H1 (cell line): Measurements from ENCODE around the gene TSPAN9. TPM values are rescaled to one million over a fixed set of nuclear protein-coding genes. Genes with fewer than 3 reads are reported as not detected.

Source experiments
- CTCF ChIA-PET: fragments of 300-600 bp; sonication (Branson Sonifier 250); formaldehyde crosslinking; loops from one replicate; lab custom pipeline; 2021; ENCODE audit not compliant: partially characterized antibody; lab: Charles Lee
- POLR2A ChIA-PET: fragments of 300-600 bp; sonication (Branson Sonifier 250); formaldehyde crosslinking; loops from one replicate; lab custom pipeline; 2021; ENCODE audit warnings: inconsistent platforms; ENCODE audit not compliant: partially characterized antibody; lab: Charles Lee
- DNase-seq, 2 experiments: peaks; one replicate each; pipeline versions ENCODE4 v3.0.0 to v3.0.0-alpha.2; 2010 to 2022; ENCODE audit warnings: low spot score in 2 of 2, low read depth in 1 of 2, mixed read lengths in 1 of 2
- FAIRE-seq: peaks from 2 replicates; lab custom pipeline; 2011; peaks lifted over from hg19 to GRCh38; lab: Jason Lieb, UNC
- H2AFZ ChIP-seq: 2 replicates; pipeline ENCODE4 v1.8.1; 2012; ENCODE audit warnings: low read length, inconsistent platforms
- H2AK5ac ChIP-seq: 2 replicates; pipeline ENCODE4 v1.6.1; 2013; ENCODE audit warnings: low read depth, low read length
- H2BK120ac ChIP-seq: replicated peaks from 2 replicates; pipeline ENCODE3; 2013; ENCODE audit warnings: low read depth, low read length, inconsistent platforms
- H2BK12ac ChIP-seq: 2 replicates; pipeline ENCODE4 v1.6.1; 2013; ENCODE audit warnings: low read depth, low read length
- H2BK15ac ChIP-seq: 2 replicates; pipeline ENCODE4 v1.6.1; 2013; ENCODE audit warnings: low read length
- H2BK20ac ChIP-seq: 2 replicates; pipeline ENCODE4 v1.6.1; 2013; ENCODE audit warnings: low read length
- H2BK5ac ChIP-seq: 2 replicates; pipeline ENCODE4 v1.6.1; 2013; ENCODE audit warnings: low read depth, low read length
- H3K14ac ChIP-seq: 2 replicates; pipeline ENCODE4 v1.6.1; 2013; ENCODE audit warnings: inconsistent platforms; ENCODE audit not compliant: insufficient read length
- H3K18ac ChIP-seq: 2 replicates; pipeline ENCODE4 v1.6.1; 2013; ENCODE audit warnings: low read length; ENCODE audit errors: extremely low read depth
- H3K23ac ChIP-seq: 2 replicates; pipeline ENCODE4 v1.6.1; 2013; ENCODE audit warnings: inconsistent platforms; ENCODE audit not compliant: insufficient read length
- H3K23me2 ChIP-seq: 2 replicates; pipeline ENCODE4 v1.6.1; 2013; ENCODE audit warnings: low read depth, low read length
- H3K27ac ChIP-seq: 2 replicates; pipeline ENCODE4 v1.6.1; 2011; ENCODE audit warnings: low read depth, low read length, inconsistent platforms
- H3K27me3 ChIP-seq, 4 experiments: replicated peaks in 1 of 4; 1 replicate in 1 of 4; 2 replicates in 3 of 4; pipeline versions ENCODE4 v1.6.1 to v1.8.1; 2011 to 2013; ENCODE audit warnings: low read length in 3 of 4, mild to moderate bottlenecking in 3 of 4, inconsistent platforms in 2 of 4, mixed read lengths in 2 of 4, moderate library complexity in 1 of 4; ENCODE audit not compliant: control insufficient read depth in 3 of 4, insufficient read depth in 3 of 4; ENCODE audit errors: extremely low read depth in 1 of 4
- H3K36me3 ChIP-seq, 4 experiments: 2 replicates each; pipeline versions ENCODE4 v1.6.1 to v1.8.1; 2011 to 2013; ENCODE audit warnings: mild to moderate bottlenecking in 4 of 4, low read length in 3 of 4, moderate library complexity in 2 of 4, control low read depth in 1 of 4, inconsistent platforms in 1 of 4; ENCODE audit not compliant: insufficient read depth in 4 of 4, control insufficient read depth in 2 of 4
- H3K4ac ChIP-seq: replicated peaks from 2 replicates; pipeline ENCODE3; 2013; ENCODE audit warnings: low read length, low read depth, mixed read lengths, inconsistent platforms; ENCODE audit not compliant: insufficient read length
- H3K4me1 ChIP-seq, 4 experiments: replicated peaks in 1 of 4; 1 replicate in 1 of 4; 2 replicates in 3 of 4; pipeline versions ENCODE4 v1.6.1 to v1.8.1; 2011 to 2013; ENCODE audit warnings: low read length in 3 of 4, inconsistent platforms in 2 of 4, mixed read lengths in 1 of 4; ENCODE audit not compliant: insufficient read depth in 4 of 4, control insufficient read depth in 3 of 4
- H3K4me2 ChIP-seq, 2 experiments: 2 replicates each; pipeline versions ENCODE4 v1.6.1 to v1.8.1; 2011 to 2013; ENCODE audit warnings: low read depth in 2 of 2, low read length in 2 of 2, control low read depth in 1 of 2, inconsistent platforms in 1 of 2, mild to moderate bottlenecking in 1 of 2; ENCODE audit not compliant: insufficient read depth in 1 of 2
- H3K4me3 ChIP-seq, 4 experiments: fragments of 200-600, 300-600 bp in 1 of 4; sonication (generic), shearing (Covaris generic), sonication (Bioruptor Twin) in 1 of 4; 2 replicates each; pipeline versions ENCODE4 v1.5.1 to v1.8.1; 2011 to 2016; ENCODE audit warnings: low read length in 4 of 4, low read depth in 3 of 4, control low read depth in 2 of 4, inconsistent platforms in 2 of 4, mild to moderate bottlenecking in 2 of 4, mixed read lengths in 1 of 4, moderate library complexity in 1 of 4; ENCODE audit not compliant: insufficient read depth in 2 of 4; ENCODE audit errors: extremely low read depth in 1 of 4
- H3K56ac ChIP-seq: replicated peaks from 2 replicates; pipeline ENCODE3; 2013; ENCODE audit warnings: low read depth, mild to moderate bottlenecking, mixed read lengths, low read length, inconsistent platforms; ENCODE audit not compliant: insufficient read length
- H3K79me1 ChIP-seq: 2 replicates; pipeline ENCODE4 v1.6.1; 2013; ENCODE audit warnings: low read depth, low read length, control low read depth
- H3K79me2 ChIP-seq, 2 experiments: 2 replicates each; pipeline versions ENCODE4 v1.6.1 to v1.8.1; 2012 to 2013; ENCODE audit warnings: low read length in 2 of 2, mild to moderate bottlenecking in 2 of 2, inconsistent platforms in 1 of 2; ENCODE audit not compliant: insufficient read depth in 2 of 2, control insufficient read depth in 1 of 2
- H3K9ac ChIP-seq, 4 experiments: replicated peaks in 1 of 4; 1 replicate in 1 of 4; 2 replicates in 3 of 4; pipeline versions ENCODE4 v1.6.1 to v1.8.1; 2011 to 2013; ENCODE audit warnings: low read depth in 3 of 4, low read length in 3 of 4, control low read depth in 2 of 4, mild to moderate bottlenecking in 2 of 4, moderate library complexity in 2 of 4, inconsistent platforms in 1 of 4; ENCODE audit errors: extremely low read depth in 1 of 4
- H3K9me3 ChIP-seq, 2 experiments: 2 replicates each; pipeline versions ENCODE4 v1.6.1 to v1.8.1; 2012 to 2013; ENCODE audit warnings: mild to moderate bottlenecking in 2 of 2, moderate library complexity in 2 of 2, control low read depth in 1 of 2, inconsistent platforms in 1 of 2, low read depth in 1 of 2, low read length in 1 of 2, mixed read lengths in 1 of 2; ENCODE audit not compliant: insufficient read depth in 2 of 2
- H4K20me1 ChIP-seq, 2 experiments: replicated peaks in 1 of 2; 2 replicates each; pipeline versions ENCODE3 to v1.8.1; 2011 to 2013; ENCODE audit warnings: inconsistent platforms in 2 of 2, low read length in 2 of 2, mild to moderate bottlenecking in 1 of 2; ENCODE audit not compliant: insufficient read depth in 2 of 2, control insufficient read depth in 1 of 2
- H4K5ac ChIP-seq: 2 replicates; pipeline ENCODE4 v1.6.1; 2013; ENCODE audit warnings: low read length, low read depth, mixed read lengths, inconsistent platforms; ENCODE audit not compliant: insufficient read length
- H4K8ac ChIP-seq: 2 replicates; pipeline ENCODE4 v1.8.0; 2013; ENCODE audit warnings: mild to moderate bottlenecking, moderate library complexity, low read length, inconsistent platforms; ENCODE audit not compliant: insufficient read depth; ENCODE audit errors: extremely low read depth
- H4K91ac ChIP-seq: replicated peaks from 2 replicates; pipeline ENCODE3; 2013; ENCODE audit warnings: low read length, mixed read lengths, inconsistent platforms; ENCODE audit not compliant: insufficient read length
- CTBP2 ChIP-seq: IDR thresholded peaks from 2 replicates; pipeline ENCODE4 v1.7.0; 2011; ENCODE audit warnings: borderline replicate concordance, mild to moderate bottlenecking, moderate library complexity, mixed read lengths, low read length; ENCODE audit not compliant: insufficient read depth, insufficient read length
- EZH2 ChIP-seq: fragments of 200-600 bp; sonication (generic); IDR thresholded peaks from 2 replicates; pipeline ENCODE4 v1.7.1; 2012; ENCODE audit warnings: low read depth, mild to moderate bottlenecking, moderate library complexity, low read length, inconsistent platforms; ENCODE audit not compliant: severe bottlenecking
- SIX5 ChIP-seq: IDR thresholded peaks from 2 replicates; pipeline ENCODE4 v1.6.1; 2011; ENCODE audit warnings: mild to moderate bottlenecking, low read depth, low read length
- SP1 ChIP-seq: IDR thresholded peaks from 2 replicates; pipeline ENCODE4 v1.6.1; 2011; ENCODE audit warnings: low read depth, low read length
- TEAD4 ChIP-seq: IDR thresholded peaks from 2 replicates; pipeline ENCODE4 v1.6.1; 2012; ENCODE audit warnings: low read depth, low read length, inconsistent platforms, mixed read lengths
- WGBS, 2 experiments: shearing (Covaris generic) in 1 of 2; methylation state at CpG; one replicate each; pipeline versions ENCODE4 v1.1.6 to v1.1.7; 2013 to 2015; ENCODE audit warnings: low lambda C conversion rate in 2 of 2, mixed read lengths in 2 of 2, inconsistent platforms in 1 of 2, low coverage in 1 of 2, missing lambda C conversion rate in 1 of 2; ENCODE audit not compliant: insufficient replicate concordance in 2 of 2, insufficient coverage in 1 of 2, insufficient read length in 1 of 2; ENCODE audit errors: extremely low coverage in 1 of 2, missing lambda C conversion rate in 1 of 2; 5-methylcytosine and 5-hydroxymethylcytosine counted together
- polyA plus RNA-seq, 7 experiments: library from polyadenylated mRNA; depleted of rRNA in 3 of 7; stranded (reverse) in 5 of 7; unstranded in 2 of 7; fragments of >200 nt in 5 of 7; fragments of 200-250 nt in 2 of 7; gene quantifications; 1 replicate in 5 of 7; 2 replicates in 1 of 7; 4 replicates in 1 of 7; pipeline versions ENCODE4 v1.2.1 to v1.2.3, GENCODE V29; 2011 to 2013; ENCODE audit warnings: missing spikeins in 2 of 7, mixed read lengths in 2 of 7
- total RNA-seq: library from RNA; stranded (reverse); fragmentation: NEBNext Ultra II Directional; extraction: Animal tissue kit (Norgen Biotek cat#: 25700); gene quantifications from 2 replicates; pipeline ENCODE4 v1.2.1, GENCODE V29; 2021
- TF ChIP-seq, protein P1 (sequence below): IDR thresholded peaks from 2 replicates; pipeline ENCODE4 v1.6.1; 2012; ENCODE audit warnings: low read length, inconsistent platforms

The TSPAN9 gene
- total and polyA plus RNA-seq, 2 of the 8 experiments (the other 6 are each of a cell fraction or from before 2014, with no cell fraction given): 11.5 to 29.1 TPM

DNA sequence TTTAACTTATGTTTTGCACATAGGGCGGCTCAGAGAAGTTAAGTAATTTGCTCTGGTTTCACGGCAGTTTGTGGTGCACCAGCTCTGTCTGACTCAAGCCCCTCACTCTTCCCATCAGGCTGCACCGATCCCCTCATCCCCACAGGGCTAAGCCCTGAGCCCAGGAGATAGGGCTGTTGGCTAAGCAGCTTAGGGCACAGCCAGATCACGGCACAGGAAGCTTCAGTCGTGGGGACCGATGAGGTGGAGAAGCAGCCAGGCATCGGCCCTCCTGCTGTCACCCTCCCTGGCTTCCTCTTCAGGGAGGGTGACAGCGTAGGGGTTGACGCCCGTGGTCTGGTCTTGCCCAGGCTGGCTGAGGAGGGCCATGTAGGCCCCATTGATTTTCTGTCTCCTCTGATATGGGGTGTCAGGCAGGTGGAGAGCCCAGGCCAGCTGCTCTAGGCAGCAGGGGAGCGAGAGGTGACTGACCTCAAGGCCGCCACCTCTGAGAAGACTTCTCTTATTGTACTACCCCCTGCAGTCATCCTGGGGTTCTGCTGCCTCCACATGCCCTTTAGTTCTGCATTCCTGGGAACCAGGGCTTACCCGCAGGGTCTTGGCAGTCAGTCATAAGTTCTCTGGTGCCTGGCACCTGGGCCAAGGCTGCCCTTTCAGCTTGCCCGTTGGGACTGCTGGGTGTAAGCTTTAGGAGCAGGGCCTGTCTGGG lies 166.4 kb downstream of the TSPAN9 start:
- Histone ChIP-seq H4K8ac (no peak overlapping the region), H4K20me1 (no peaks in the 10 kb centered on the region), H3K36me3 (no peaks in the 10 kb centered on the region), H2BK15ac (no peak overlapping the region), H3K18ac (no peak overlapping the region), H2BK12ac (no peak overlapping the region), H3K79me2 (no peaks in the 10 kb centered on the region), H4K5ac (no peak overlapping the region), H2BK20ac (no peak overlapping the region), H3K79me1 (no peaks in the 10 kb centered on the region), H3K14ac (no peak overlapping the region), H3K56ac (no peak overlapping the region), H2AK5ac (no peak overlapping the region), H3K9me3 (no peaks in the 10 kb centered on the region; a peak in 1 of 4 replicates), H3K23me2 (no peaks in the 10 kb centered on the region), H3K4ac (no peak overlapping the region), H3K27ac (no peak overlapping the region), H3K4me2 (no peak overlapping the region), H3K23ac (no peak overlapping the region), H3K9ac (no peak overlapping the region), H3K27me3 (no peaks in the 10 kb centered on the region), H2BK5ac (no peak overlapping the region), H3K4me1 (no peaks in the 10 kb centered on the region; a peak in 3 of 7 replicates), H3K4me3 (no peak overlapping the region), H2BK120ac (no peak overlapping the region), H4K91ac (no peak overlapping the region), H2AFZ (no peak overlapping the region)
- FAIRE-seq (no peak), DNase-seq (no peak)
- POLR2A ChIA-PET: interaction anchor here (1.3 to 1.8 kb wide), 3 partner anchors 13 to 89 kb away, joined by 3 read pairs; no protein-coding TSS in a partner anchor
- WGBS, 2 experiments: 81% methylated on average over 14 of the region's 14 CpGs; no CpG with 5 or more reads in 1 of the 2 experiments
- CTCF ChIA-PET: interaction anchor here (1.0 to 6.2 kb wide), 21 partner anchors 8 to 150 kb away, joined by 3 to 54 read pairs (median 4); no protein-coding TSS in a partner anchor
- no peak for TF ChIP-seq SP1
- TF ChIP-seq TEAD4: no peak
- TF ChIP-seq, protein P1, sequence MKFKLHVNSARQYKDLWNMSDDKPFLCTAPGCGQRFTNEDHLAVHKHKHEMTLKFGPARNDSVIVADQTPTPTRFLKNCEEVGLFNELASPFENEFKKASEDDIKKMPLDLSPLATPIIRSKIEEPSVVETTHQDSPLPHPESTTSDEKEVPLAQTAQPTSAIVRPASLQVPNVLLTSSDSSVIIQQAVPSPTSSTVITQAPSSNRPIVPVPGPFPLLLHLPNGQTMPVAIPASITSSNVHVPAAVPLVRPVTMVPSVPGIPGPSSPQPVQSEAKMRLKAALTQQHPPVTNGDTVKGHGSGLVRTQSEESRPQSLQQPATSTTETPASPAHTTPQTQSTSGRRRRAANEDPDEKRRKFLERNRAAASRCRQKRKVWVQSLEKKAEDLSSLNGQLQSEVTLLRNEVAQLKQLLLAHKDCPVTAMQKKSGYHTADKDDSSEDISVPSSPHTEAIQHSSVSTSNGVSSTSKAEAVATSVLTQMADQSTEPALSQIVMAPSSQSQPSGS: no peak
- no peak for TF ChIP-seq SIX5
- no peak for TF ChIP-seq EZH2
- no peak for TF ChIP-seq CTBP2
